Measurements from ENCODE around the gene LDLRAD3.

The LDLRAD3 gene

GRCh38 chr11:36081274-36081945, 137.5 kb downstream of the LDLRAD3 start:
- DNase-seq, result no peak

GRCh38 chr11:36086366-36086765, 142.5 kb downstream of the LDLRAD3 start:
- DNase-seq, result no peak

- no peak for DNase-seq
These were observed 144.6 kb downstream of the LDLRAD3 start for GRCh38 chr11:36088266-36088972.

GRCh38 chr11:36089920-36090319, 146.1 kb downstream of the LDLRAD3 start:
- no peak for DNase-seq

GRCh38 chr11:36090356-36091109, 146.7 kb downstream of the LDLRAD3 start:
- no peak for DNase-seq

- no peak for DNase-seq
These were observed 147.5 kb downstream of the LDLRAD3 start for GRCh38 chr11:36091256-36091811.

GRCh38 chr11:36092314-36093030, 148.6 kb downstream of the LDLRAD3 start:
- DNase-seq, result no peak

GRCh38 chr11:36093548-36093947, 149.7 kb downstream of the LDLRAD3 start:
- DNase-seq, result no peak

- DNase-seq, result no peak
These were observed 150.3 kb downstream of the LDLRAD3 start for GRCh38 chr11:36094164-36094563.

GRCh38 chr11:36095716-36096115, 151.9 kb downstream of the LDLRAD3 start:
- no peak for DNase-seq

- no peak for DNase-seq
These were observed 153.4 kb downstream of the LDLRAD3 start for GRCh38 chr11:36097219-36097650.

GRCh38 chr11:36098087-36098486, 154.2 kb downstream of the LDLRAD3 start:
- DNase-seq, result no peak

- no peak for DNase-seq
These were observed 155.1 kb downstream of the LDLRAD3 start for GRCh38 chr11:36098853-36099375.

- DNase-seq, result no peak
These were observed 157.6 kb downstream of the LDLRAD3 start for GRCh38 chr11:36101466-36101865.

GRCh38 chr11:36102868-36103267, 159.0 kb downstream of the LDLRAD3 start:
- DNase-seq, result no peak

GRCh38 chr11:36103933-36104530, 160.2 kb downstream of the LDLRAD3 start:
- no peak for DNase-seq

- DNase-seq, result no peak
These were observed 160.8 kb downstream of the LDLRAD3 start for GRCh38 chr11:36104660-36104992.

- no peak for DNase-seq
These were observed 162.1 kb downstream of the LDLRAD3 start for GRCh38 chr11:36105743-36106581.

GRCh38 chr11:36107547-36107946, 163.7 kb downstream of the LDLRAD3 start:
- DNase-seq, result no peak

GRCh38 chr11:36108881-36109589, 165.2 kb downstream of the LDLRAD3 start:
- DNase-seq, result no peak

- no peak for DNase-seq
These were observed 165.7 kb downstream of the LDLRAD3 start for GRCh38 chr11:36109590-36109849.
